Endometrial microvascular endothelial cells (primary cell): ENCODE measurements around the gene MTRFR. TPM values are rescaled to one million over a fixed set of nuclear protein-coding genes. Genes with fewer than 3 reads are reported as not detected.
"Not testable (repeated sequence)": the region's sequence is repeated elsewhere in the genome, so short reads cannot be mapped to it uniquely, and the experiment has no call there.

Experiments
- in situ Hi-C: cut with HindIII; loops from 2 replicates; pipeline ENCODE4 v1.10.0; 2017; ENCODE audit warnings: low sequenced_read_pairs, low pct_unique_long_range_greater_than_20kb; ENCODE audit errors: inconsistent ontology term
- total RNA-seq: library from RNA; depleted of rRNA; stranded (reverse); fragments of >200 nt; gene quantifications from one replicate; pipeline ENCODE4 v1.2.3, GENCODE V29; 2015; ENCODE audit errors: inconsistent ontology term

Gene MTRFR
- total RNA-seq, 1 donor from 2014 or later, result 7.4 TPM

- in situ Hi-C loops, result loop anchor here (25.0 kb wide), 1 partner anchor 181 kb away; no protein-coding TSS in a partner anchor
Observed at GRCh38 chr12:123243671-123244262, 10.5 kb downstream of the MTRFR start.

- in situ Hi-C loops, result loop anchor here (25.0 kb wide), 1 partner anchor 183 kb away; no protein-coding TSS in a partner anchor
Observed at GRCh38 chr12:123245678-123246077, 12.4 kb downstream of the MTRFR start.

- in situ Hi-C loops, result loop anchor here (25.0 kb wide), 1 partner anchor 186 kb away; no protein-coding TSS in a partner anchor
Observed at GRCh38 chr12:123248129-123248528, 14.9 kb downstream of the MTRFR start.

- in situ Hi-C loops, result loop anchor here (25.0 kb wide), 1 partner anchor 187 kb away; no protein-coding TSS in a partner anchor
Observed at GRCh38 chr12:123248996-123249741, 15.9 kb downstream of the MTRFR start.

GRCh38 chr12:123250471-123251383 lies 17.5 kb downstream of the MTRFR start:
- in situ Hi-C loops, result no loop called here

GRCh38 chr12:123251403-123252076 lies 18.3 kb downstream of the MTRFR start:
- in situ Hi-C loops, result no loop called here

GRCh38 chr12:123252365-123252764 lies 19.1 kb downstream of the MTRFR start:
- in situ Hi-C loops, result not testable (repeated sequence)

- in situ Hi-C loops, result no loop called here
Observed at GRCh38 chr12:123253641-123254459, 20.6 kb downstream of the MTRFR start.

- in situ Hi-C loops, result no loop called here
Observed at GRCh38 chr12:123254853-123255446, 21.7 kb downstream of the MTRFR start.

GRCh38 chr12:123258593-123258992 lies 25.4 kb downstream of the MTRFR start:
- in situ Hi-C loops, result no loop called here

GRCh38 chr12:123260081-123260480 lies 26.8 kb downstream of the MTRFR start:
- in situ Hi-C loops, result no loop called here

GRCh38 chr12:123261196-123261595 lies 28.0 kb downstream of the MTRFR start:
- in situ Hi-C loops, result no loop called here

GRCh38 chr12:123263196-123263817 lies 30.1 kb downstream of the MTRFR start:
- in situ Hi-C loops, result no loop called here

- in situ Hi-C loops, result no loop called here
Observed at GRCh38 chr12:123264642-123265041, 31.4 kb downstream of the MTRFR start.

- in situ Hi-C loops, result no loop called here
Observed at GRCh38 chr12:123265851-123266678, 32.8 kb downstream of the MTRFR start.

GRCh38 chr12:123266679-123267277 lies 33.5 kb downstream of the MTRFR start:
- in situ Hi-C loops, result no loop called here
